Smooth muscle cell (in vitro differentiated cells): ENCODE measurements around the gene DIAPH1. TPM values are rescaled to one million over a fixed set of nuclear protein-coding genes. Genes with fewer than 3 reads are reported as not detected.

Source experiments
- DNase-seq: peaks from one replicate; lab custom pipeline; 2025; ENCODE audit not compliant: unreplicated experiment; lab: John Stamatoyannopoulos, UW
- H2AFZ ChIP-seq: fragments of 200-600 bp; sonication (generic); 2 replicates; pipeline ENCODE4 v1.6.0; 2016; ENCODE audit warnings: antibody characterized with exemption, low read depth, mild to moderate bottlenecking
- H3F3A ChIP-seq: fragments of 200-600 bp; sonication (generic); 2 replicates; pipeline ENCODE4 v1.6.0; 2017; ENCODE audit warnings: antibody characterized with exemption, low read depth
- H3K27ac ChIP-seq: fragments of 200-600 bp; sonication (generic); 2 replicates; pipeline ENCODE4 v1.5.1; 2016; ENCODE audit warnings: low read depth, mild to moderate bottlenecking
- H3K27me3 ChIP-seq: fragments of 200-600 bp; sonication (generic); 2 replicates; pipeline ENCODE4 v1.6.1; 2016; ENCODE audit warnings: low read depth, mild to moderate bottlenecking
- H3K36me3 ChIP-seq: fragments of 200-600 bp; sonication (generic); 2 replicates; pipeline ENCODE4 v1.5.1; 2016; ENCODE audit warnings: low read depth
- H3K4me1 ChIP-seq: fragments of 200-600 bp; sonication (generic); 2 replicates; pipeline ENCODE4 v1.5.1; 2016; ENCODE audit warnings: low read depth
- H3K4me2 ChIP-seq: fragments of 200-600 bp; sonication (generic); 2 replicates; pipeline ENCODE4 v1.6.0; 2016; ENCODE audit warnings: mild to moderate bottlenecking
- H3K4me3 ChIP-seq: fragments of 200-600 bp; sonication (generic); 2 replicates; pipeline ENCODE4 v1.5.1; 2016; ENCODE audit warnings: mild to moderate bottlenecking
- H3K79me2 ChIP-seq: fragments of 200-600 bp; sonication (generic); 2 replicates; pipeline ENCODE4 v1.6.0; 2016; ENCODE audit warnings: low read depth, mild to moderate bottlenecking
- H3K9ac ChIP-seq: fragments of 200-600 bp; sonication (generic); 2 replicates; pipeline ENCODE4 v1.6.0; 2016; ENCODE audit warnings: low read depth
- H3K9me3 ChIP-seq: fragments of 200-600 bp; sonication (generic); replicated peaks from 2 replicates; pipeline ENCODE4 v1.5.1; 2016; ENCODE audit warnings: low read depth
- H4K20me1 ChIP-seq: fragments of 200-600 bp; sonication (generic); 2 replicates; pipeline ENCODE4 v1.6.0; 2016; ENCODE audit warnings: low read depth
- CTCF ChIP-seq: fragments of 200-600 bp; sonication (generic); IDR thresholded peaks from 2 replicates; pipeline ENCODE4 v1.5.1; 2017; ENCODE audit warnings: borderline replicate concordance, mild to moderate bottlenecking, antibody characterized with exemption; ENCODE audit not compliant: insufficient read depth, poor library complexity, severe bottlenecking
- WGBS: methylation state at CpG from one replicate; pipeline ENCODE4 v1.1.7; 2016; ENCODE audit warnings: low lambda C conversion rate; 5-methylcytosine and 5-hydroxymethylcytosine counted together
- polyA plus RNA-seq: library from polyadenylated mRNA; unstranded; fragments of >200 nt; fragmentation: Nextera tagmentation; extraction: Ambion mirVana; gene quantifications from 2 replicates; pipeline ENCODE4 v1.2.1, GENCODE V29; 2016
- total RNA-seq: library from RNA; depleted of rRNA; stranded (reverse); fragments of >200 nt; gene quantifications from 2 replicates; pipeline ENCODE4 v1.2.3, GENCODE V29; 2014

The DIAPH1 gene
- total and polyA plus RNA-seq, 2 experiments from 2014 or later = 15.4 to 26.7 TPM

- H3K36me3 ChIP-seq = peaks cover 3% of the 10 kb centered on the region
- H4K20me1 ChIP-seq = no peaks in the 10 kb centered on the region
- TF ChIP-seq CTCF = no peak
- no peaks in the 10 kb centered on the region for H3K27me3 ChIP-seq
- no peak overlapping the region for H3K9ac ChIP-seq
- H3K79me2 ChIP-seq = no peaks in the 10 kb centered on the region
- H3K4me2 ChIP-seq = no peak overlapping the region
- no peaks in the 10 kb centered on the region for H3F3A ChIP-seq
- H3K9me3 ChIP-seq = no peaks in the 10 kb centered on the region
- no peak overlapping the region for H2AFZ ChIP-seq
- H3K27ac ChIP-seq = no peak overlapping the region
- no peaks in the 10 kb centered on the region for H3K4me1 ChIP-seq
- no peak for DNase-seq
- no peak overlapping the region for H3K4me3 ChIP-seq
These were observed 48.1 kb downstream of the DIAPH1 start for GRCh38 chr5:141570655-141571054.

GRCh38 chr5:141567513-141568117 lies 51.2 kb downstream of the DIAPH1 start:
- Histone ChIP-seq H3K4me3 (no peak overlapping the region), H3K9me3 (no peaks in the 10 kb centered on the region), H3K36me3 (peaks cover 3% of the 10 kb centered on the region), H3F3A (no peaks in the 10 kb centered on the region), H3K9ac (no peak overlapping the region), H3K4me1 (no peaks in the 10 kb centered on the region), H3K27ac (no peak overlapping the region), H3K27me3 (no peaks in the 10 kb centered on the region), H3K79me2 (no peaks in the 10 kb centered on the region), H2AFZ (no peak overlapping the region), H4K20me1 (no peaks in the 10 kb centered on the region), H3K4me2 (no peak overlapping the region)
- peak; percentile 90 for TF ChIP-seq CTCF
- no peak for DNase-seq
- WGBS = 42% methylated on average over 2 of the region's 2 CpGs

GRCh38 chr5:141565826-141566570 lies 52.8 kb downstream of the DIAPH1 start:
- no peak for TF ChIP-seq CTCF
- H3K4me1 ChIP-seq = peaks cover 2% of the 10 kb centered on the region
- no peak overlapping the region for H3K9ac ChIP-seq
- 95% methylated on average over 8 of the region's 8 CpGs for WGBS
- no peak overlapping the region for H3K4me3 ChIP-seq
- H3K9me3 ChIP-seq = no peaks in the 10 kb centered on the region
- peak overlapping the region; percentile 28 for H3K27ac ChIP-seq
- no peaks in the 10 kb centered on the region for H3K27me3 ChIP-seq
- no peak overlapping the region for H3K4me2 ChIP-seq
- no peaks in the 10 kb centered on the region for H3K36me3 ChIP-seq
- H3F3A ChIP-seq = peaks cover 3% of the 10 kb centered on the region
- no peak overlapping the region for H2AFZ ChIP-seq
- no peak for DNase-seq
- no peaks in the 10 kb centered on the region for H4K20me1 ChIP-seq
- H3K79me2 ChIP-seq = no peaks in the 10 kb centered on the region

GRCh38 chr5:141564216-141564692 lies 54.5 kb downstream of the DIAPH1 start:
- WGBS = 33% methylated on average over 5 of the region's 5 CpGs
- no peak for DNase-seq

More at GRCh38 chr5:141564216-141564692, 54.5 kb downstream of the DIAPH1 start:
- Histone ChIP-seq H3K4me1 (peaks cover 16% of the 10 kb centered on the region), H3K9ac (no peak overlapping the region), H3K4me3 (no peak overlapping the region), H4K20me1 (no peaks in the 10 kb centered on the region), H3K36me3 (no peaks in the 10 kb centered on the region), H3K27me3 (no peaks in the 10 kb centered on the region), H3K27ac (peak overlapping the region; percentile 58), H2AFZ (no peak overlapping the region), H3K79me2 (no peaks in the 10 kb centered on the region), H3K4me2 (no peak overlapping the region), H3F3A (peaks cover 9% of the 10 kb centered on the region), H3K9me3 (no peaks in the 10 kb centered on the region)
- peak; percentile 94 for TF ChIP-seq CTCF
